CD4-positive, alpha-beta T cell treated with Interleukin-21 for 1 hour (primary cell): ENCODE measurements around the gene BTF3L4.

ENCODE experiments used
- DNase-seq: peaks from one replicate; pipeline ENCODE4 v3.0.0-alpha.2; 2020

The BTF3L4 gene

DNA sequence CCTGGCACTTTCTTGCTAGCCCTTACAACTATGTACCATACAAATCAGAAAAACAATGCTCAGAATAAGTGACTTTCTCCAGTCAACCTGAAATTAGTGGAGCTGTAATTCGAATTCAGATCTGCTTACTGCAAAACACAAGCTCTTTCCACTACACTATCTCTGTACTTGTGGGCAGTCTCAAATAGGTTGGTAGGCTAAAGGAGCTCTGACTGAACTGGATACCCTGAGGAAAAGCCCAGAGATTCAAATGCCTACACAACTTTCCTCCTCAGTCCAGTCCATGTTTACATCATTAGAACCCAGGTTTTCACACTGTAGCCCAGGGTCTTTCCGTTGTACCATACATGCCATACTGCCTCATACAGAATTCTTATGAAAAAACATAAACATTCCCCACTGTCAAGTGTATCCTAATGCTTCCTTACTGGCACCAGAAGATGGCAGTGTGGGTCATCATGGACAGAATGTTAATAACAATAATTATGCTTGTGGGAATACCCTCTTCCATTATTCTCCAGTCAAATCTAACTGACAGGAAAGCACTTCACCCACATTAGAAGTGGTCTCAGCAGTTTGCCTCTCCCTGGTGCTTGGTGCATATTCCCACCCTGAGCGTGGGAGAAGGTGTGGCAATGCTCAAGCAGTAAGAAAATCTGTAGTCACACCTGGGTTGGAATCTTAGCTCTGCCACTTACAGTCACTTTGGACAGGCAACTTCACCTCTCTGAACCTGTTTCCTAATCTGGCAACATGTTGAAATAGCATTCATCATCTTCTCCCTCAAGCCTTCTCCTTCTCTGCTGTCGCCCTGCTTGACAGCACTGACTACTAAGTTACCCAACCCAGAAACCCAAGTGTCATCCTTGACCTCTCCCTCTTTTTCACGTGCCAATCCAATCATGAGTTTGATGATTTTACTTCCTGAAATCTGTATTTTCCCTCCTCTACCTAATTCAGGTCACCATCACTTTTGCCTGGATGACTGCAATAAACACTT is 71.4 kb downstream of the BTF3L4 start:
- DNase-seq, result peak; percentile 43

DNA sequence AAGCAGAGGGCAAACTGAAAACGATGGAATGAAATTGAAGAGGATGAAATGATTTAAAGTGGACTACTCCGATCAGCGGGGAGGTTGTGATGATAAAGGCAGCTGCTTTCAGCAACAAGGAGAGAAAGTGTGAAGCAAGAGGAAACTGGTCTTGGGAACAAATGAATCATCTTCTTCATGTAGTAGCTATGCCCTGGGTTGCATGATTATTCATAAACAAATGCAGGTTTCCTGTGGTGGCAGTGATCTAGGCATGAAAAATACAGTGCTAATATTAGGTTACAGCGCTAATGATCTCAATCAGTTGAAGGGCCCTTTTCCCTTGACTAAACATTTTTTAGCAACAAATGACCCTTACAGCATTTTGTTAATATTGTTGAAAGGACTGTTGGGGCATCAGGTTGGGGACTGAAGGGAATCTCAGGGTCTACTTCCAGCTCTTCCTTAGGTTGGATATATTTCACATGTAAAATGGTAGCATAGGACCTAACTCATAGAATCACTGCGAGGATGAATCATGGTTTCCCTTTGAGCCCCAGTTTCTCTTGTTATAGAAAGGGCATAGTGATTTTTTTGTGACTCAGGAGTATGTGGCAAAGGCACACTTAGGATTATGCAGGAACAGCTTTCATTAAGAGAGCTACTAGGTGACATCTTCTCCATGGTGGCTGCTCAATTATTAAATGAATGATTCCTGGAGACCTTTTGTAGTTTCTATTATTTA is 83.9 kb downstream of the BTF3L4 start:
- peak; percentile 34 for DNase-seq
